ENCODE data around the gene SAMD4B.

The SAMD4B gene

DNA sequence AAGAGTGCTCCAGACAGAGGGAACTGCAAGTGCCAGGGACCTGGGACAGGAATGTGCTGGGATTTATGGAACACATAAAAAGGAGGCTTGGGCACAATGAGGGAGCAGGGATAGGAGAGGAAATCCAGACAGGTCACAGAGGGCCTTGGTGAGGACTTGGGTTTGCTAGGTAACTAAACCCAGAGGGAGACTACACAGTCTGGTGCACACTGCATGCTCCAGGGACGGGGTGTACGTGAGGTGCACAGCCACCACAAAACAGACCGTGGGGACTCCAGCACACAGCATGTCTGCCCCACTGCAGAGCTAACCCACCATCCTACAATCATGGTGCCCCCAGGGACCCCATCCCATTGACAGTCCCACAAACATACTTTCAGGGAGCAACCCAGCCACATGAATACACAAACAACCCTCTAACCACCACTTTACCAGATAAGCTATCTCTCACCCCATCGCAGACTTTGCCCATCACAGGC lies 58.9 kb downstream of the SAMD4B start:
- Histone ChIP-seq H3K4me1 (ENCODE audit: control insufficient read depth in 2 of 2, insufficient read depth in 1 of 2, low read depth in 1 of 2, low read length in 2 of 2) (peaks cover 18 to 22% of the 10 kb centered on the region in 2 donors), H3K9ac (ENCODE audit: low read depth, low read length, poor library complexity) (peak overlapping the region; percentile 9), H4K91ac (ENCODE audit: low read depth, low read length, poor library complexity) (no peak overlapping the region), H3K18ac (ENCODE audit: low read length) (peak overlapping the region; percentile 55), H3K4me2 (ENCODE audit: insufficient read depth, low read length, poor library complexity, severe bottlenecking) (no peak overlapping the region), H4K8ac (ENCODE audit: low read depth, low read length) (no peak overlapping the region), H2AK5ac (ENCODE audit: low read depth, low read length) (peak overlapping the region; percentile 73), H3K4me3 (ENCODE audit: low read length in 2 of 2) (peak overlapping the region in 1 of 2 donors; percentile 54), H2BK15ac (ENCODE audit: low read length) (no peak overlapping the region), H3K23ac (ENCODE audit: low read depth, low read length, poor library complexity) (peak overlapping the region; percentile 61), H3K4ac (ENCODE audit: low read length) (no peak overlapping the region), H3K79me1 (ENCODE audit: low read depth, low read length) (no peaks in the 10 kb centered on the region), H2BK5ac (ENCODE audit: low read length) (no peak overlapping the region), H2BK12ac (ENCODE audit: low read length) (no peak overlapping the region), H3K27ac (replicated peaks; ENCODE audit: low read length) (peak overlapping the region; percentile 99), H3K9me3 (replicated peaks in 1 of 2; ENCODE audit: control insufficient read depth in 2 of 2, insufficient read depth in 1 of 2, low read depth in 1 of 2, low read length in 2 of 2) (peaks cover 0 to 2% of the 10 kb centered on the region in 2 donors), H3K27me3 (ENCODE audit: control insufficient read depth in 3 of 3, insufficient read depth in 3 of 3, low read depth in 1 of 3, low read length in 3 of 3) (peaks cover 0 to 4% (median 0%) of the 10 kb centered on the region in 3 experiments), H2BK120ac (ENCODE audit: low read depth, low read length) (no peak overlapping the region), H3K14ac (ENCODE audit: low read length) (no peak overlapping the region), H2AFZ (ENCODE audit: low read length) (no peak overlapping the region), H3K36me3 (replicated peaks in 1 of 2; ENCODE audit: control insufficient read depth in 2 of 2, insufficient read depth in 2 of 2, low read length in 2 of 2) (peaks cover 6 to 14% of the 10 kb centered on the region in 2 donors)
- WGBS, 2 donors (ENCODE audit: extremely low coverage in 2 of 2, insufficient read length in 2 of 2, insufficient replicate concordance in 1 of 2), result no CpG with 5 or more reads among the region's 4 CpGs
- DNase-seq (ENCODE audit: low spot score), result no peak

DNA sequence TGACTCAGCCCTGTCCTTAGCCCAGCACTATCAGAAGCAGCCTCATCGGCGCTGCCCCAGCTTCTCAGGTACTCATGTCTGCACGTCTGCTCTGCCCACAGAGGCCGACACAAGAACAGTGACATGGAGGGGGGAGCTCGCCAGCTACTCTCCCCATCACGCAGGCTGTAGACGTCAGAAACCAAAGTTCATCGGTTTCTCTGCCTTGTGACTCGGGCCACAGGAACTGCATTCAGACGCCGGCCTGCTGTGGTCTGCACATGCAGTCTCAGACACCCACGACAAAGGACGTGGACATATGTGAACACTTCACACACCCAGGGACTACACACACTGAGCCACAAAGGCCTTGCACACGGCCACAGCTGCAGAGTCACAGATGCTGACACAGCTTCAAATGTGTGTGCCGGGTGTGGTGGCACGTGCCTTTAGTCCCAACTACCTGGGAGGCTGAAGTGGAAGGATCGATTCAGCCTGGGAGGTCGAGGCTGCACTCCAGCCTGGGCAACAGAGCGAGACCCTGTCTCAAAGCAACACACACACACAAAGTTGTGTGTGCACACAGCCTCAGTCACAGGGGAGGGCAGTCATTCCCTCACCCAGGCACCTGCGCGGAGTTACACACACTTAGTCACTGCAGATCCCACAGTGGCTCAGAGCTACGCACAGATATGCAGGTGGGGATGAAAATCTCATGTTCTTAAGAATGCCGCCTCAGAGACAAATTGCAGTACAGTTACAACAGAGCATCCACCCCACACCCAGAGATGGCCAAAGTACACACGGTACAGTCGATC lies 59.5 kb downstream of the SAMD4B start:
- Histone ChIP-seq H2BK15ac (ENCODE audit: low read length) (peak overlapping the region; percentile 90), H2BK12ac (ENCODE audit: low read length) (peak overlapping the region; percentile 78), H3K14ac (ENCODE audit: low read length) (no peak overlapping the region), H2AFZ (ENCODE audit: low read length) (peak overlapping the region; percentile 88), H3K4ac (ENCODE audit: low read length) (peak overlapping the region; percentile 10), H3K27ac (replicated peaks; ENCODE audit: low read length) (peak overlapping the region; percentile 99), H3K23ac (ENCODE audit: low read depth, low read length, poor library complexity) (peak overlapping the region; percentile 61), H3K4me2 (ENCODE audit: insufficient read depth, low read length, poor library complexity, severe bottlenecking) (peak overlapping the region; percentile 80), H3K79me1 (ENCODE audit: low read depth, low read length) (no peaks in the 10 kb centered on the region), H3K4me1 (ENCODE audit: control insufficient read depth in 2 of 2, insufficient read depth in 1 of 2, low read depth in 1 of 2, low read length in 2 of 2) (peaks cover 18 to 23% of the 10 kb centered on the region in 2 donors), H3K4me3 (ENCODE audit: low read length in 2 of 2) (peak overlapping the region in 1 of 2 donors; percentile 49), H2BK120ac (ENCODE audit: low read depth, low read length) (no peak overlapping the region), H4K91ac (ENCODE audit: low read depth, low read length, poor library complexity) (peak overlapping the region; percentile 6), H3K9me3 (replicated peaks in 1 of 2; ENCODE audit: control insufficient read depth in 2 of 2, insufficient read depth in 1 of 2, low read depth in 1 of 2, low read length in 2 of 2) (peaks cover 0 to 2% of the 10 kb centered on the region in 2 donors), H4K8ac (ENCODE audit: low read depth, low read length) (peak overlapping the region; percentile 78), H2AK5ac (ENCODE audit: low read depth, low read length) (peak overlapping the region; percentile 73), H3K27me3 (ENCODE audit: control insufficient read depth in 3 of 3, insufficient read depth in 3 of 3, low read depth in 1 of 3, low read length in 3 of 3) (peaks cover 0 to 4% (median 0%) of the 10 kb centered on the region in 3 experiments), H2BK5ac (ENCODE audit: low read length) (peak overlapping the region; percentile 91), H3K18ac (ENCODE audit: low read length) (peak overlapping the region; percentile 88), H3K9ac (ENCODE audit: low read depth, low read length, poor library complexity) (peak overlapping the region; percentile 98), H3K36me3 (replicated peaks in 1 of 2; ENCODE audit: control insufficient read depth in 2 of 2, insufficient read depth in 2 of 2, low read length in 2 of 2) (peaks cover 6 to 14% of the 10 kb centered on the region in 2 donors)
- DNase-seq (ENCODE audit: low spot score), result no peak
- no CpG with 5 or more reads among the region's 25 CpGs for WGBS, 2 donors (ENCODE audit: extremely low coverage in 2 of 2, insufficient read length in 2 of 2, insufficient replicate concordance in 1 of 2)

DNA sequence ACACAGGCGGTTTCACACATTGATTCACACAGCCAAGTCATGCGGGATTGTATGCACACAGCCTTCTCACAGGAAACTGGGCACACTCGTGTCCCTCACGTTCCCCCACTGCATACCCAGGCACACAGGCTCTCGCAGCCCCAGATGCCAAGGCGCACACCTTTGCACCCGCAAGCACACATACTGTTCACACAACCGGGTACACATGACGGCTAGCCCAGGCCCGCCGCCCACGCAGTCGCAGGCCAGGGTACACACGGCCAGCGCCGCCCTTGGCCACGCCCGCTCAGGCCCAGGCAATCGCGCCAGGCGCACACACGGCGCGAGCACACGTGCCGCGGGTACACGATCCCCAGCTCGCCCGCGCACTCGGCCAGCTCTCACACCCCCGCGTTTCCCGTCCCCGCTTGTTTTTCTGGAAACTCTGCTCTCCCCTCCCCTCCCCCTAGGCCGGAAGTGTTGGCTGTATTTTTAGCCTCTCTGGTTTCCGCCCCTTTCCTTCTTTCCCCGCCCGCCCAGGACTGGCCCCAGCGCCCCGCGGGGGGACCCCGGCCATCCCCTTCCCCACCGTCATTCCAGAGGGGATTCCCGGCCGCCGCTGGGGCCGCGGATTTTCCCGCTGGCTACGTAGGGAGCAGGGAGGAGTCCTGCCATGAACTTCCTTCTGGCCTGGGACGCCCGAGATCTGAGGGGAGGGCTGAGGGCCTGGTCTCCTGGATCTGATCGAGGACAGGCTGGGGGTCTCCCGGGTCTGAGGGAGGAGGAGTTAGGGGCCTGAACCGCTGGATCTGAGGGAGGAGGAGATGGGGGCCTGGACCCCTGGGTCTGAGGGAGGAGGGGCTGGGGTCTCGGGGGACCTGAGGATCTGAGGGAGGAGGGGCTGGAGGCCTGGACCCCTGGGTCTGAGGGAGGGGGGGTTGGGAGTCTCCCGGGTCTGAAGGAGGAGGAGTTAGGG lies 60.4 kb downstream of the SAMD4B start:
- Histone ChIP-seq H2BK15ac (ENCODE audit: low read length) (peak overlapping the region; percentile 83), H3K23ac (ENCODE audit: low read depth, low read length, poor library complexity) (peak overlapping the region; percentile 62), H3K27me3 (ENCODE audit: control insufficient read depth in 3 of 3, insufficient read depth in 3 of 3, low read depth in 1 of 3, low read length in 3 of 3) (peaks cover 0 to 13% (median 0%) of the 10 kb centered on the region in 3 experiments), H3K9ac (ENCODE audit: low read depth, low read length, poor library complexity) (peak overlapping the region; percentile 98), H2BK12ac (ENCODE audit: low read length) (peak overlapping the region; percentile 78), H2BK5ac (ENCODE audit: low read length) (peak overlapping the region; percentile 91), H3K4me2 (ENCODE audit: insufficient read depth, low read length, poor library complexity, severe bottlenecking) (peak overlapping the region; percentile 80), H3K4ac (ENCODE audit: low read length) (peak overlapping the region; percentile 72), H3K4me3 (ENCODE audit: low read length in 2 of 2) (peak overlapping the region; percentile 49 to 80), H3K27ac (replicated peaks; ENCODE audit: low read length) (peak overlapping the region; percentile 99), H3K79me1 (ENCODE audit: low read depth, low read length) (no peaks in the 10 kb centered on the region), H3K18ac (ENCODE audit: low read length) (peak overlapping the region; percentile 99), H4K91ac (ENCODE audit: low read depth, low read length, poor library complexity) (peak overlapping the region; percentile 6), H2AFZ (ENCODE audit: low read length) (peak overlapping the region; percentile 88), H3K4me1 (ENCODE audit: control insufficient read depth in 2 of 2, insufficient read depth in 1 of 2, low read depth in 1 of 2, low read length in 2 of 2) (peaks cover 20 to 24% of the 10 kb centered on the region in 2 donors), H3K14ac (ENCODE audit: low read length) (peak overlapping the region; percentile 22), H3K9me3 (replicated peaks in 1 of 2; ENCODE audit: control insufficient read depth in 2 of 2, insufficient read depth in 1 of 2, low read depth in 1 of 2, low read length in 2 of 2) (peaks cover 0 to 2% of the 10 kb centered on the region in 2 donors), H2AK5ac (ENCODE audit: low read depth, low read length) (peak overlapping the region; percentile 99), H3K36me3 (replicated peaks in 1 of 2; ENCODE audit: control insufficient read depth in 2 of 2, insufficient read depth in 2 of 2, low read length in 2 of 2) (peaks cover 4 to 10% of the 10 kb centered on the region in 2 donors), H2BK120ac (ENCODE audit: low read depth, low read length) (peak overlapping the region; percentile 98), H4K8ac (ENCODE audit: low read depth, low read length) (peak overlapping the region; percentile 78)
- WGBS, 2 donors (ENCODE audit: extremely low coverage in 2 of 2, insufficient read length in 2 of 2, insufficient replicate concordance in 1 of 2), result no CpG with 5 or more reads among the region's 59 CpGs
- DNase-seq (ENCODE audit: low spot score), result peak; percentile 83

Data from neuronal stem cell (in vitro differentiated cells).